Measurements from ENCODE around the gene KIFC3.

KIFC3 gene

GRCh38 chr16:57754354-57755060 lies 47.8 kb downstream of the KIFC3 start:
- DNase-seq (ENCODE audit: low read depth in 1 of 2, low spot score in 1 of 2), result no peak
- TF ChIP-seq JUND (IDR thresholded peaks at IDR 0.05; ENCODE audit: low read depth), result no peak
- in situ Hi-C loops (cut with HindIII; ENCODE audit: low pct_unique_long_range_greater_than_20kb, low sequenced_read_pairs), result no loop called here

- in situ Hi-C loops (cut with HindIII; ENCODE audit: low pct_unique_long_range_greater_than_20kb, low sequenced_read_pairs), result no loop called here
- TF ChIP-seq JUND (IDR thresholded peaks at IDR 0.05; ENCODE audit: low read depth), result no peak
- no peak for DNase-seq (ENCODE audit: low read depth in 1 of 2, low spot score in 1 of 2)
These were observed 48.6 kb downstream of the KIFC3 start for GRCh38 chr16:57753448-57754353.

- DNase-seq (ENCODE audit: low read depth in 1 of 2, low spot score in 1 of 2), result no peak
- in situ Hi-C loops (cut with HindIII; ENCODE audit: low pct_unique_long_range_greater_than_20kb, low sequenced_read_pairs), result no loop called here
- no peak for TF ChIP-seq JUND (IDR thresholded peaks at IDR 0.05; ENCODE audit: low read depth)
These were observed 49.5 kb downstream of the KIFC3 start for GRCh38 chr16:57752581-57753447.

- no peak for DNase-seq (ENCODE audit: low read depth in 1 of 2, low spot score in 1 of 2)
- TF ChIP-seq JUND (IDR thresholded peaks at IDR 0.05; ENCODE audit: low read depth), result no peak
- in situ Hi-C loops (cut with HindIII; ENCODE audit: low pct_unique_long_range_greater_than_20kb, low sequenced_read_pairs), result no loop called here
These were observed 50.1 kb downstream of the KIFC3 start for GRCh38 chr16:57752203-57752580.

- TF ChIP-seq JUND (IDR thresholded peaks at IDR 0.05; ENCODE audit: low read depth), result no peak
- in situ Hi-C loops (cut with HindIII; ENCODE audit: low pct_unique_long_range_greater_than_20kb, low sequenced_read_pairs), result no loop called here
- no peak for DNase-seq (ENCODE audit: low read depth in 1 of 2, low spot score in 1 of 2)
These were observed 50.6 kb downstream of the KIFC3 start for GRCh38 chr16:57751539-57752202.

GRCh38 chr16:57750796-57751538 lies 51.3 kb downstream of the KIFC3 start:
- no peak for DNase-seq (ENCODE audit: low read depth in 1 of 2, low spot score in 1 of 2)
- no peak for TF ChIP-seq JUND (IDR thresholded peaks at IDR 0.05; ENCODE audit: low read depth)
- in situ Hi-C loops (cut with HindIII; ENCODE audit: low pct_unique_long_range_greater_than_20kb, low sequenced_read_pairs), result no loop called here

GRCh38 chr16:57749856-57750452 lies 52.3 kb downstream of the KIFC3 start:
- no peak for TF ChIP-seq JUND (IDR thresholded peaks at IDR 0.05; ENCODE audit: low read depth)
- no peak for DNase-seq (ENCODE audit: low read depth in 1 of 2, low spot score in 1 of 2)
- in situ Hi-C loops (cut with HindIII; ENCODE audit: low pct_unique_long_range_greater_than_20kb, low sequenced_read_pairs), result no loop called here

GRCh38 chr16:57749101-57749692 lies 53.1 kb downstream of the KIFC3 start:
- TF ChIP-seq JUND (IDR thresholded peaks at IDR 0.05; ENCODE audit: low read depth), result no peak
- no peak for DNase-seq (ENCODE audit: low read depth in 1 of 2, low spot score in 1 of 2)
- in situ Hi-C loops (cut with HindIII; ENCODE audit: low pct_unique_long_range_greater_than_20kb, low sequenced_read_pairs), result no loop called here

GRCh38 chr16:57748596-57748995 lies 53.7 kb downstream of the KIFC3 start:
- in situ Hi-C loops (cut with HindIII; ENCODE audit: low pct_unique_long_range_greater_than_20kb, low sequenced_read_pairs), result no loop called here
- TF ChIP-seq JUND (IDR thresholded peaks at IDR 0.05; ENCODE audit: low read depth), result no peak
- DNase-seq (ENCODE audit: low read depth in 1 of 2, low spot score in 1 of 2), result no peak

GRCh38 chr16:57747996-57748395 lies 54.3 kb downstream of the KIFC3 start:
- TF ChIP-seq JUND (IDR thresholded peaks at IDR 0.05; ENCODE audit: low read depth), result no peak
- in situ Hi-C loops (cut with HindIII; ENCODE audit: low pct_unique_long_range_greater_than_20kb, low sequenced_read_pairs), result no loop called here
- DNase-seq (ENCODE audit: low read depth in 1 of 2, low spot score in 1 of 2), result no peak

- TF ChIP-seq JUND (IDR thresholded peaks at IDR 0.05; ENCODE audit: low read depth), result no peak
- no peak for DNase-seq (ENCODE audit: low read depth in 1 of 2, low spot score in 1 of 2)
- in situ Hi-C loops (cut with HindIII; ENCODE audit: low pct_unique_long_range_greater_than_20kb, low sequenced_read_pairs), result no loop called here
These were observed 54.8 kb downstream of the KIFC3 start for GRCh38 chr16:57747496-57747895.

Data from T47D (cell line).